AG10803 (cell line): ENCODE measurements around the gene VPS8.

Experiments used
- DNase-seq: peaks from one replicate; pipeline ENCODE4 v3.0.0; 2010; ENCODE audit warnings: low read depth
- H3K4me3 ChIP-seq: 2 replicates; pipeline ENCODE4 v1.5.1; 2011; ENCODE audit warnings: mild to moderate bottlenecking, low read length, control low read depth
- TF ChIP-seq, protein P1 (sequence below): conservative IDR thresholded peaks from 2 replicates; pipeline ENCODE4 v1.5.1; 2011; ENCODE audit warnings: mild to moderate bottlenecking, low read length, control low read depth, inconsistent platforms

The VPS8 gene

DNA sequence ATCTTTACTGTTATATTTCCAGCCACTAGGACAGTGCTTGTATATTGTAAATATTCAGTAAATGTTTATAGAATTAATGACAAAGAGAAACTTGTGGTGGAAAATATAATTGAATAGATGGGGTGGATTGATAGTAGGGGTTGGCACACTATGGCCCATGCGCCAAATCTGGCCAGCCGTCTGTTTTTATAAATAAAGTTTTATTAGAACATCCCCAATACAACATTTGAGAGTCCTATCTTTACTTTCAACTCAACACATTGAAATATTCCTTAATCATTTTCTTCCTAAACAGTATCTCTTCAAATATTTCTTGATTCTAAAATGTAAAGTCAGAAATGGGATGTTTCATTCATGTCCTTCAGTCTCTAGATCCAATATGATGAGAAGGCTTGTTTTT lies 45.1 kb downstream of the VPS8 start:
- H3K4me3 ChIP-seq = no peak overlapping the region
- DNase-seq = no peak
- TF ChIP-seq, protein P1, sequence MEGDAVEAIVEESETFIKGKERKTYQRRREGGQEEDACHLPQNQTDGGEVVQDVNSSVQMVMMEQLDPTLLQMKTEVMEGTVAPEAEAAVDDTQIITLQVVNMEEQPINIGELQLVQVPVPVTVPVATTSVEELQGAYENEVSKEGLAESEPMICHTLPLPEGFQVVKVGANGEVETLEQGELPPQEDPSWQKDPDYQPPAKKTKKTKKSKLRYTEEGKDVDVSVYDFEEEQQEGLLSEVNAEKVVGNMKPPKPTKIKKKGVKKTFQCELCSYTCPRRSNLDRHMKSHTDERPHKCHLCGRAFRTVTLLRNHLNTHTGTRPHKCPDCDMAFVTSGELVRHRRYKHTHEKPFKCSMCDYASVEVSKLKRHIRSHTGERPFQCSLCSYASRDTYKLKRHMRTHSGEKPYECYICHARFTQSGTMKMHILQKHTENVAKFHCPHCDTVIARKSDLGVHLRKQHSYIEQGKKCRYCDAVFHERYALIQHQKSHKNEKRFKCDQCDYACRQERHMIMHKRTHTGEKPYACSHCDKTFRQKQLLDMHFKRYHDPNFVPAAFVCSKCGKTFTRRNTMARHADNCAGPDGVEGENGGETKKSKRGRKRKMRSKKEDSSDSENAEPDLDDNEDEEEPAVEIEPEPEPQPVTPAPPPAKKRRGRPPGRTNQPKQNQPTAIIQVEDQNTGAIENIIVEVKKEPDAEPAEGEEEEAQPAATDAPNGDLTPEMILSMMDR = no peak

DNA sequence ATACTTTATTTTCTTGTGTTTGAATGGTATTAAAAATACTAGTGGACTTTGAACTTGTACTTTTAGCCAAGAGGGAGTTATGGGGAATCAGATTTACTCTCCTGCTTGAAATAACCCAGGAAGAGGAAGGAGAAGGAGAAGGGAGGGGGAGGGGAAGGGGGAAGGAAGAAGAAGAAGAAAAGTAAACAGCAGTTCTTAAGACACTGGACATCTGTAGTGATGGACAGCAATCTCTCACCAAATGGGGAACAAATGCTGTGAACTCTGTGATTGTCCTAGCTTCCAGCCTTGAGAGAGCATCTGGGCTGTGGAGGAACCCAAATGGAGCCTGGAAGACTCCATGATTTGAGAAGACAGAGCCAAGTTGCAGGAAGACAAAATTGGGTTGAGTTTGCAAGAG lies 52.0 kb downstream of the VPS8 start:
- TF ChIP-seq, protein P1 = no peak
- no peak for DNase-seq
- H3K4me3 ChIP-seq = no peak overlapping the region

- no peak overlapping the region for H3K4me3 ChIP-seq
- TF ChIP-seq, protein P1 = no peak
- no peak for DNase-seq
Measured at GRCh38 chr3:184868477-184868876, 56.5 kb downstream of the VPS8 start.

- TF ChIP-seq, protein P1 = no peak
Measured at GRCh38 chr3:184872200-184872599, 60.2 kb downstream of the VPS8 start.

GRCh38 chr3:184873141-184873540 lies 61.2 kb downstream of the VPS8 start:
- H3K4me3 ChIP-seq = no peak overlapping the region
- DNase-seq = no peak
- TF ChIP-seq, protein P1 = no peak

More at GRCh38 chr3:184872200-184872599, 60.2 kb downstream of the VPS8 start:
- H3K4me3 ChIP-seq = no peak overlapping the region
- DNase-seq = peak; percentile 12

DNA sequence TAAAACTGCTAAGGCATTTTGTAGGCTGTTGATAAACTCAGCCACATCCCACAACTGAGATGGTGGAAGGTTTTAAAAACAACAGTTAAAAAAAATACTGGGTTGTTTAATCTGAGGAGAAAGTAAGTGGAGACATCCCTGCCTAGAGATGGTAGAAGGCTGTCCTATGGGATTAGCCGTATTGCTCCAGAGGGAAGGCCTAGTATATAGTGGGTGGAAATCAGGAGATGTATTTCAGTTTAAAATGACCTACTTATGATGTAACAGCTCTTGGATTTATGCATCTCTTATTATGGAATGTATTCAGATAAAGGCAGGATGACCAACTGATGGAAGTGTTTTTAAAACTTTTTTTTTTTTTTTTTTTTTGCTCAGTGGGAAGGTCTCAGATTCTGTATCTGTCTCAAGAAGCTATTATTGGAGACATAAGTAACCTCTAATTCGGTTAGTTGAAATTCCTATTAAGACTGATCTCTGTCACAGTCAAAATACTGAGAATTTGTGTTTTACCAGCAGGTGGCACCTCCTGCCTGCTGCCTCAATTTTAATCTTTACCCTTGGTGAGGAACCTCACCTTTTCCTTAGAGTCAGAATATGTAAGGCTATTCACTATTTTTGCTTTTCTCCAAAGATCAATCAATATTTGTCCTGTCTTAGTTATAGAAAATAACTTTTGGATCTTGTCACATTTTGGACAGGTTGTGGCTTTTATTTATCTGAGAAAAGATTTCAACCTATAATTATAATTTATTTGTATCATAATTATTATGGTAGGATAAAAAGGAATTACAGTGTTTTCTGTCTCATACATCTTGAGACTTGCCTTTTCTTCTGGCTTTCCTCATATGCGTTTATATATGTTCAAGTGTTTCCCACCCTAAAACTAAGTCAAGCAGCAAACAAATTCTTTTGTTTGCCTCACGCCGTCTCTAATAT lies 63.0 kb downstream of the VPS8 start:
- TF ChIP-seq, protein P1 = peak; percentile 61
- no peak overlapping the region for H3K4me3 ChIP-seq
- DNase-seq = peak; percentile 23
